ENCODE measurements around the gene R3HDML.
"Not testable (repeated sequence)": the region's sequence is repeated elsewhere in the genome, so short reads cannot be mapped to it uniquely, and the experiment has no call there.

The R3HDML gene

GRCh38 chr20:44336725-44337380, at the start of gene R3HDML:
R3HDML (plus strand) TSS chr20:44337043; CDS start chr20:44337158, 115 bp downstream.
- no peak for DNase-seq

GRCh38 chr20:44287272-44288097, 49.4 kb upstream of the R3HDML start:
- DNase-seq: no peak

- DNase-seq: no peak
Observed at GRCh38 chr20:44288252-44288651, 48.6 kb upstream of the R3HDML start.

GRCh38 chr20:44291754-44292153, 45.1 kb upstream of the R3HDML start:
- no peak for DNase-seq

GRCh38 chr20:44296011-44296410, 40.8 kb upstream of the R3HDML start:
- no peak for DNase-seq

- no peak for DNase-seq
Observed at GRCh38 chr20:44297721-44298120, 39.1 kb upstream of the R3HDML start.

- DNase-seq: not testable (repeated sequence)
Observed at GRCh38 chr20:44299011-44299535, 37.8 kb upstream of the R3HDML start.

- DNase-seq: no peak
Observed at GRCh38 chr20:44301285-44301684, 35.6 kb upstream of the R3HDML start.

GRCh38 chr20:44302026-44302669, 34.7 kb upstream of the R3HDML start:
- DNase-seq: no peak

GRCh38 chr20:44302736-44303135, 34.1 kb upstream of the R3HDML start:
- DNase-seq: no peak

GRCh38 chr20:44304383-44304782, 32.5 kb upstream of the R3HDML start:
- DNase-seq: no peak

GRCh38 chr20:44306927-44307326, 29.9 kb upstream of the R3HDML start:
- DNase-seq: no peak

- no peak for DNase-seq
Observed at GRCh38 chr20:44309763-44310663, 26.8 kb upstream of the R3HDML start.

- peak; percentile 97 to 98 for DNase-seq
Observed at GRCh38 chr20:44310664-44311639, 25.9 kb upstream of the R3HDML start, which contains the start of gene FITM2. FITM2 (minus strand) TSS chr20:44311202; CDS start chr20:44311148, 54 bp downstream.

GRCh38 chr20:44314870-44315269, 22.0 kb upstream of the R3HDML start:
- DNase-seq: no peak

GRCh38 chr20:44319839-44320422, 16.9 kb upstream of the R3HDML start:
- DNase-seq: no peak

GRCh38 chr20:44324343-44324742, 12.5 kb upstream of the R3HDML start:
- no peak for DNase-seq

GRCh38 chr20:44326391-44327159, 10.3 kb upstream of the R3HDML start:
- DNase-seq: peak; percentile 21 to 48

- DNase-seq: not testable (repeated sequence)
Observed at GRCh38 chr20:44327748-44328147, 9.1 kb upstream of the R3HDML start.

GRCh38 chr20:44328428-44328827, 8.4 kb upstream of the R3HDML start:
- no peak for DNase-seq
